ENCODE data around the gene FBXO40. TPM values are rescaled to one million over a fixed set of nuclear protein-coding genes. Genes with fewer than 3 reads are reported as not detected.

FBXO40 gene
- total and polyA plus RNA-seq, 2 of the 13 experiments (the other 11 are each of a cell fraction or from before 2014, with no cell fraction given) = not detected

- peak; percentile 79; the same call in 1 of the 2 replicates for TF ChIP-seq TFAP4 (IDR thresholded peaks at IDR 0.05; ENCODE audit: borderline replicate concordance, low read depth)
- no peak for TF ChIP-seq ZNF800 (CRISPR knock-in tag; IDR thresholded peaks at IDR 0.05)
- TF ChIP-seq ISL2 (CRISPR knock-in tag; IDR thresholded peaks at IDR 0.05) = no peak
- no peak for TF ChIP-seq FOXA3 (CRISPR knock-in tag; IDR thresholded peaks at IDR 0.05)
- no peak for TF ChIP-seq ZNF414 (CRISPR knock-in tag; IDR thresholded peaks at IDR 0.05)
- no peak for TF ChIP-seq TIGD3 (CRISPR knock-in tag; IDR thresholded peaks at IDR 0.05; ENCODE audit: borderline replicate concordance)
- TF ChIP-seq RFXANK (CRISPR knock-in tag; IDR thresholded peaks at IDR 0.05) = no peak
- no peak for TF ChIP-seq HOXA7 (CRISPR knock-in tag; IDR thresholded peaks at IDR 0.05)
- no peak for TF ChIP-seq ZNF10 (CRISPR knock-in tag; IDR thresholded peaks at IDR 0.05; ENCODE audit: borderline replicate concordance, low read depth)
- TF ChIP-seq MAF1 (CRISPR knock-in tag; IDR thresholded peaks at IDR 0.05; ENCODE audit: borderline replicate concordance) = no peak
- no peak for TF ChIP-seq ZBTB37 (CRISPR knock-in tag; IDR thresholded peaks at IDR 0.05)
- TF ChIP-seq THRA (CRISPR knock-in tag; IDR thresholded peaks at IDR 0.05; ENCODE audit: borderline replicate concordance) = no peak
- TF ChIP-seq YEATS2 (CRISPR knock-in tag; IDR thresholded peaks at IDR 0.05; ENCODE audit: borderline replicate concordance) = no peak
- no peak for TF ChIP-seq NR2F6 (IDR thresholded peaks at IDR 0.05)
- TF ChIP-seq NR2F6 (CRISPR knock-in tag; IDR thresholded peaks at IDR 0.05) = no peak
- TF ChIP-seq IKZF5 (CRISPR knock-in tag; IDR thresholded peaks at IDR 0.05) = no peak
- no peak for TF ChIP-seq PAXIP1 (CRISPR knock-in tag; conservative IDR thresholded peaks at IDR 0.05)
- TF ChIP-seq ZNF556 (CRISPR knock-in tag; IDR thresholded peaks at IDR 0.05; ENCODE audit: borderline replicate concordance) = no peak
Measured at GRCh38 chr3:121574449-121574848, 18.7 kb upstream of the FBXO40 start (continued).

Measured in HepG2 (cell line).